Duodenal mucosa (tissue), 2 donors: ENCODE data around the gene MACROD2.

Experiments used
- H3K27ac ChIP-seq: one replicate; pipeline ENCODE4 v1.7.0; 2013; ENCODE audit warnings: low read depth, low read length
- H3K27me3 ChIP-seq, 2 donors: one replicate each; pipeline ENCODE4 v1.7.0; 2013; ENCODE audit warnings: low read length in 2 of 2, control low read depth in 1 of 2; ENCODE audit not compliant: insufficient read depth in 2 of 2, control insufficient read depth in 1 of 2
- H3K36me3 ChIP-seq, 2 donors: one replicate each; pipeline ENCODE4 v1.7.0; 2013; ENCODE audit warnings: low read length in 2 of 2, control low read depth in 1 of 2; ENCODE audit not compliant: insufficient read depth in 2 of 2, control insufficient read depth in 1 of 2
- H3K4me1 ChIP-seq, 2 donors: one replicate each; pipeline ENCODE4 v1.7.0; 2013; ENCODE audit warnings: low read length in 2 of 2, control low read depth in 1 of 2; ENCODE audit not compliant: insufficient read depth in 2 of 2, control insufficient read depth in 1 of 2
- H3K4me3 ChIP-seq, 2 donors: one replicate each; pipeline ENCODE4 v1.7.0; 2013; ENCODE audit warnings: low read length in 2 of 2, low read depth in 1 of 2
- H3K9ac ChIP-seq, 2 donors: one replicate each; pipeline ENCODE4 v1.7.0; 2013; ENCODE audit warnings: low read length in 2 of 2, low read depth in 1 of 2
- H3K9me3 ChIP-seq, 2 donors: one replicate each; pipeline ENCODE4 v1.7.0; 2013; ENCODE audit warnings: low read length in 2 of 2, control low read depth in 1 of 2; ENCODE audit not compliant: control insufficient read depth in 1 of 2

MACROD2 gene

GRCh38 chr20:15081261-15081660 is 1085.9 kb downstream of the MACROD2 start:
- no peak overlapping the region for H3K27ac ChIP-seq
- no peaks in the 10 kb centered on the region for H3K36me3 ChIP-seq
- no peak overlapping the region for H3K4me3 ChIP-seq
- no peaks in the 10 kb centered on the region for H3K9me3 ChIP-seq
- H3K9ac ChIP-seq: no peak overlapping the region
- H3K4me1 ChIP-seq: peaks cover 0 to 8% of the 10 kb centered on the region in 2 donors
- H3K27me3 ChIP-seq: no peaks in the 10 kb centered on the region

DNA sequence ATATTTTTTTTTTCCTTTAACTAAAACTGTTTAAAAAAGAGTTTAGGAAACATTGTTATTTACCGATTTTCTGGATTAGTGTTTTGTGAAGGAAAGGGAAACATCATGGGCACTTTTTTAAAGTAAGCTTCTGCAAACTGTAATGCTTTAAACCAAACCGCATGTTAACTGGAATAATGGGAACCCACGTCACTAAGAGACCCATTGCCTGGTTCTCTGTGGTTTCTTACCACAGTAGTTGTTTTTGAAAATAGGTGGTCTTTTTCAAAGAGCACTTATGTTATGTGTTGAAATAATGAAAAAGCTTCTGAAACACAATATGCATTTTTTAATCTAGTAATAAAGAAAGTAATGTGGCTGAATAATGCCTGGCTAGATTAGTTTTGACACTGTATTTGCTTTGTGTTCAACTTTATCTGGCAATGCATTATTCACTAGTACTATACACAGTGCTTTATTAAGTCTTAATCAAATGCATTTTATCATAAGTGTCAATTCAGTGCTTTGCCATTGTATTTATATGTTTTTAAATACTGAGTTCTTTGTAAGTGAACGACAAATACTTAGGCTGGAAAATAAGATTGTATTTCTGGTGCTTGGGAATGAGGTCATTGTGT is 1096.2 kb downstream of the MACROD2 start:
- Histone ChIP-seq H3K36me3 (no peaks in the 10 kb centered on the region), H3K4me3 (no peak overlapping the region), H3K27ac (no peak overlapping the region), H3K4me1 (no peaks in the 10 kb centered on the region), H3K27me3 (no peaks in the 10 kb centered on the region), H3K9me3 (no peaks in the 10 kb centered on the region), H3K9ac (no peak overlapping the region)

GRCh38 chr20:15098351-15098750 is 1103.0 kb downstream of the MACROD2 start:
- Histone ChIP-seq H3K4me1 (no peaks in the 10 kb centered on the region), H3K9me3 (no peaks in the 10 kb centered on the region), H3K27me3 (no peaks in the 10 kb centered on the region), H3K9ac (no peak overlapping the region), H3K36me3 (no peaks in the 10 kb centered on the region), H3K27ac (no peak overlapping the region), H3K4me3 (no peak overlapping the region)

DNA sequence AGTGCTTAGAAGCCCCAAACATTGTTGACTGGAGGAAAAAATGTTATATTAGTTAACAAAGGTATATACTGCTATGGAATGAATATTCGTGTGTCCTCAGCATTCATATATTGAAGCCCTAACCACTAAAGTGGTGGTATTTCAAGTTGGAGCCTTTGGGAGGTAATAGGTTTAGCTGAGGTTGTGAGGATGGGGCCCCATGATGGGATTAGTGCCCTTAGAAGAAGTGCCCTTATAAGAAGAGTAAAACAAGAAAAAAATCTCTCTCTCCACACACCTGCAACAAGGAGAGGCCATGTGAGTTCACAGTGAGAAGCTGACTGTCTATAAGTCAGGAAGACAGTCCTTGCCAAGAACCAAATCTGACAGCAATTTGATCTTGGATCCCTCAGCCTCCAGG is 1103.8 kb downstream of the MACROD2 start:
- H3K4me1 ChIP-seq: no peaks in the 10 kb centered on the region
- H3K9me3 ChIP-seq: no peaks in the 10 kb centered on the region
- H3K27ac ChIP-seq: no peak overlapping the region
- no peak overlapping the region for H3K9ac ChIP-seq
- H3K27me3 ChIP-seq: no peaks in the 10 kb centered on the region
- no peak overlapping the region for H3K4me3 ChIP-seq
- H3K36me3 ChIP-seq: no peaks in the 10 kb centered on the region

GRCh38 chr20:15100506-15101160 is 1105.3 kb downstream of the MACROD2 start:
- no peaks in the 10 kb centered on the region for H3K27me3 ChIP-seq

GRCh38 chr20:15107931-15108330 is 1112.6 kb downstream of the MACROD2 start:
- no peaks in the 10 kb centered on the region for H3K4me1 ChIP-seq
- H3K9ac ChIP-seq: no peak overlapping the region
- H3K27me3 ChIP-seq: no peaks in the 10 kb centered on the region
- H3K4me3 ChIP-seq: no peak overlapping the region
- H3K9me3 ChIP-seq: no peaks in the 10 kb centered on the region
- no peaks in the 10 kb centered on the region for H3K36me3 ChIP-seq
- no peak overlapping the region for H3K27ac ChIP-seq

More at GRCh38 chr20:15100506-15101160, 1105.3 kb downstream of the MACROD2 start:
- H3K4me3 ChIP-seq: no peak overlapping the region
- no peak overlapping the region for H3K9ac ChIP-seq
- no peaks in the 10 kb centered on the region for H3K4me1 ChIP-seq
- no peak overlapping the region for H3K27ac ChIP-seq
- H3K36me3 ChIP-seq: no peaks in the 10 kb centered on the region
- no peaks in the 10 kb centered on the region for H3K9me3 ChIP-seq

- H3K27ac ChIP-seq: no peak overlapping the region
- no peaks in the 10 kb centered on the region for H3K4me1 ChIP-seq
- H3K4me3 ChIP-seq: no peak overlapping the region
Observed at GRCh38 chr20:15109494-15109893, 1114.2 kb downstream of the MACROD2 start.

DNA sequence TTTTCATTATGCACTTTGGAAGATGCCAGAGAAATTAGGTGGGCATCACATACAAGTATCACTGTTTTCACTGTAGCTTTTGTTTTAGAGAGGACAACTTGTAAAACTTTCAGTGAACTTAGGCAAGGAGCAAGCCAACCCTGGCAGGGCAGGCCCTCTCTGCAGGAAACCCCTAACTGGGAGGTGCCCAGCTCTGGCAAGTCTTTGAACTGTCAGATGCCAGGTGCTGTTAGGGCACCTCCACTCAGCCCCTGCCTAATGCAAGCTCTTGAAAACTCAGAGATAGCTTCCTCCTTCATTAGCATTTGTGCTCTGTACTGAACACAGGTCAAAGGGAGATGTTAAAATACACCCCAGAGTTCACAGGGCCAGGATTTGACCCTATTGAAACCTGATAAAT is 1116.3 kb downstream of the MACROD2 start:
- Histone ChIP-seq H3K27me3 (no peaks in the 10 kb centered on the region), H3K27ac (no peak overlapping the region), H3K4me3 (no peak overlapping the region), H3K9me3 (no peaks in the 10 kb centered on the region), H3K9ac (no peak overlapping the region), H3K4me1 (no peaks in the 10 kb centered on the region), H3K36me3 (no peaks in the 10 kb centered on the region)

More at GRCh38 chr20:15109494-15109893, 1114.2 kb downstream of the MACROD2 start:
- Histone ChIP-seq H3K36me3 (no peaks in the 10 kb centered on the region), H3K27me3 (no peaks in the 10 kb centered on the region), H3K9me3 (no peaks in the 10 kb centered on the region), H3K9ac (no peak overlapping the region)

DNA sequence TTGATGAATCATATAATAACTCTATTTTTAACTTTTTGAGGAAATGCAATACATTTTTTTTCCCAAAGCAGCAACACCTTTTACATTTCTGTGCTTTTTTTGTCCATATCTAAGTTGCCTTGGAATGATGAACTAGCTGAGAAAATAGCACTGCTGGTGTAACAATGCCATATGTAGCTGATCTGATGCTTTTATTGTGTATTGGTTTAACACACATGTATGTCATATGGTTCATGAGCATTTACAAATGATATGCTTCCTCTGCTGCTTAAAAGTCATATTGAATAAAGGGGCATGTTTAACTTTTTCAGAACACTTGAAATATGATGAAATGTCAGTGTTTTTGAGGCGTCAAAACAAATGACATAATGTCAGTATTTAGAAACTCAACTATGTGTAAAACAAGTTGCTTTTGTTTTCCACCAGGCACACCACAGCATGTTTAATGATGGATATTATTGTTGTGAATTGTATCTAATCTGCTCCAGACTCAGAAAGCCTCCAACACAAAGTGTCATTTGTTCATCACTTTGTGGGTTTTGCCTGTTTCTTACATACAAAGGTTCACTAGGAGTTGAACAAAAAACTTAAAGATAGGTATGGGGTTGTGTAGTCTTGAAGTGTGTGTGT is 1117.9 kb downstream of the MACROD2 start:
- H3K4me3 ChIP-seq: no peak overlapping the region
- H3K36me3 ChIP-seq: no peaks in the 10 kb centered on the region
- H3K9ac ChIP-seq: no peak overlapping the region
- no peaks in the 10 kb centered on the region for H3K27me3 ChIP-seq
- H3K4me1 ChIP-seq: no peaks in the 10 kb centered on the region
- H3K27ac ChIP-seq: no peak overlapping the region
- H3K9me3 ChIP-seq: no peaks in the 10 kb centered on the region

GRCh38 chr20:15119852-15120487 is 1124.7 kb downstream of the MACROD2 start:
- Histone ChIP-seq H3K27ac (no peak overlapping the region), H3K9me3 (no peaks in the 10 kb centered on the region), H3K4me3 (no peak overlapping the region), H3K4me1 (no peaks in the 10 kb centered on the region), H3K9ac (no peak overlapping the region), H3K27me3 (no peaks in the 10 kb centered on the region), H3K36me3 (no peaks in the 10 kb centered on the region)
